ENCODE measurements around the gene FERMT3.

FERMT3 gene

DNA sequence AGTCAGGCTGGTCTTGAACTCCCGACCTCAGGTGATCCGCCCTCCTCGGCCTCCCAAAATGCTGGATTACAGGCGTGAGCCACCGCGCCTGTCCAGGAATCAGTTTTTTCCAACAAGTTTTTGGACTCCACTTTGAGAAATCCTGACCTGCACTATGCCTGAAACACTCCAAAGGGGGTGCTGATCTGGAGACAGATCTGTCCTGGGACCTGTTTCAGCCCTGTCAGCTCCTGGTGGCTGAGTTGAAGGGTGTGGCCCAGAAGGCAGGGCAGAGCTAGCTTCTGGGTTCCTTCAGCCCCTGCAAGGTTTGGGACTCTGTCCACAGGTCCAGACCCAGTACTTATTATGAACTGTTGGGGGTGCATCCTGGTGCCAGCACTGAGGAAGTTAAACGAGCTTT, 25.0 kb downstream of the FERMT3 start:
- TF ChIP-seq FOXP2 (optimal IDR thresholded peaks at IDR 0.05; ENCODE audit: borderline replicate concordance, extremely low read depth, extremely low read length, insufficient read depth) = no peak
- no peak for TF ChIP-seq REST (IDR thresholded peaks at IDR 0.05; ENCODE audit: insufficient read depth in 1 of 2, low read depth in 2 of 2, low read length in 2 of 2)
- TF ChIP-seq TAF1 (IDR thresholded peaks at IDR 0.05; ENCODE audit: borderline replicate concordance, insufficient read depth, low read length) = no peak

- TF ChIP-seq SIN3A (IDR thresholded peaks at IDR 0.05; ENCODE audit: borderline replicate concordance, insufficient read depth, low read length) (no peak), FOXP2 (optimal IDR thresholded peaks at IDR 0.05; ENCODE audit: borderline replicate concordance, extremely low read depth, extremely low read length, insufficient read depth) (no peak), REST (IDR thresholded peaks at IDR 0.05; ENCODE audit: insufficient read depth in 1 of 2, low read depth in 2 of 2, low read length in 2 of 2) (no peak), POLR2AphosphoS5 (IDR thresholded peaks at IDR 0.05; ENCODE audit: low read depth, low read length) (no peak), TAF1 (IDR thresholded peaks at IDR 0.05; ENCODE audit: borderline replicate concordance, insufficient read depth, low read length) (no peak)
These were observed 25.9 kb downstream of the FERMT3 start for GRCh38 chr11:64232182-64232966.

DNA sequence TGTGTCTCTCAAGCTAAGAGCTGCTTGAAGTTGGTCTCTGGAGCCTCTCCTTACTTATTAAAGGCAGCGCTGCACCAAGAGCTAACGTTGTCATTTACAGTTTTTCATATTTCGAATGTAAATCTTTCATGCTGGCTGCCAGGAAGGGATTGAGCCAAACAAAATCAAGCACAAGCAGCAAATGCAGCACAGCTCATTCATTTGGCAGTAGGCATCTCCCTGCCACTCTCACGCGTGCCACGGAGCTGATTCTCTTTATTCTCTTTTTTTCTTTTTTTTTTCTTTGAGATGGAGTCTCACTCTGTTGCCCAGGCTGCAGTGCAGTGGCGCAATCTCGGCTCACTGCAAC, 26.4 kb downstream of the FERMT3 start:
- TF ChIP-seq SIN3A (IDR thresholded peaks at IDR 0.05; ENCODE audit: borderline replicate concordance, insufficient read depth, low read length) (no peak), REST (IDR thresholded peaks at IDR 0.05; ENCODE audit: insufficient read depth in 1 of 2, low read depth in 2 of 2, low read length in 2 of 2) (no peak), TAF1 (IDR thresholded peaks at IDR 0.05; ENCODE audit: borderline replicate concordance, insufficient read depth, low read length) (no peak), POLR2AphosphoS5 (IDR thresholded peaks at IDR 0.05; ENCODE audit: low read depth, low read length) (no peak), FOXP2 (optimal IDR thresholded peaks at IDR 0.05; ENCODE audit: borderline replicate concordance, extremely low read depth, extremely low read length, insufficient read depth) (no peak)

GRCh38 chr11:64233913-64234586, 27.5 kb downstream of the FERMT3 start, which contains the start of gene VEGFB:
Gene VEGFB, plus strand, starts transcription at chr11:64234584. Its CDS starts 250 bp downstream, at chr11:64234834.
- TF ChIP-seq POLR2AphosphoS5 (IDR thresholded peaks at IDR 0.05; ENCODE audit: low read depth, low read length) = no peak
- TF ChIP-seq TAF1 (IDR thresholded peaks at IDR 0.05; ENCODE audit: borderline replicate concordance, insufficient read depth, low read length) = no peak
- TF ChIP-seq REST (IDR thresholded peaks at IDR 0.05; ENCODE audit: insufficient read depth in 1 of 2, low read depth in 2 of 2, low read length in 2 of 2) = no peak
- no peak for TF ChIP-seq FOXP2 (optimal IDR thresholded peaks at IDR 0.05; ENCODE audit: borderline replicate concordance, extremely low read depth, extremely low read length, insufficient read depth)
- TF ChIP-seq SIN3A (IDR thresholded peaks at IDR 0.05; ENCODE audit: borderline replicate concordance, insufficient read depth, low read length) = no peak
